Renal pelvis (tissue), 4 donors: ENCODE results near the gene TLE1. TPM values are rescaled to one million over a fixed set of nuclear protein-coding genes. Genes with fewer than 3 reads are reported as not detected.
"Not testable (repeated sequence)": the region's sequence is repeated elsewhere in the genome, so short reads cannot be mapped to it uniquely, and the experiment has no call there.

ENCODE experiments used
- DNase-seq: peaks from one replicate; pipeline ENCODE4 v3.0.0-alpha.2; 2013
- polyA plus RNA-seq, 3 donors: library from polyadenylated mRNA; unstranded; fragments of 120-200 nt; gene quantifications; one replicate each; pipeline ENCODE4 v1.2.1, GENCODE V29; 2013; ENCODE audit not compliant: insufficient read length in 3 of 3

TLE1 gene
- polyA plus RNA-seq, 3 donors = 53.3 to 77.5 (median 67.6) TPM

DNA sequence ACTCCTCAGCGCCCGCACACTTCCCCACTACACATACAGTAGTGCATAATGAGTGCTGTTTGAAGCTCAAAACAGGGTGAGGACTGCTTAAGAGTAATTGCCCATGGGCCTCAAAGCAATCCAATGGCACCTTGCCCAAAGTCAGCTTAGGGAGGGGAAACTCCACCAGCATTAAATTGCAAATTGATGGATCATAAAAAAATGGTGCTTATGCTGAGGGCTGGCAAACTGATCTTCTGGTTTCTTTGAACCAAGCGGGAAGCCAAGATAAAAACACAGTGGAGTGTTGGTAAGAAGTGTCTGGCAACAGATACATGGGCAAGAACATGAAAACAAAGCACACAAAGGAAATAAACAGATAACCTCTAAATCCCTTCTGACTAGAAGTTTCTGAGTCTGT is 28.0 kb downstream of the TLE1 start:
- DNase-seq = no peak

DNA sequence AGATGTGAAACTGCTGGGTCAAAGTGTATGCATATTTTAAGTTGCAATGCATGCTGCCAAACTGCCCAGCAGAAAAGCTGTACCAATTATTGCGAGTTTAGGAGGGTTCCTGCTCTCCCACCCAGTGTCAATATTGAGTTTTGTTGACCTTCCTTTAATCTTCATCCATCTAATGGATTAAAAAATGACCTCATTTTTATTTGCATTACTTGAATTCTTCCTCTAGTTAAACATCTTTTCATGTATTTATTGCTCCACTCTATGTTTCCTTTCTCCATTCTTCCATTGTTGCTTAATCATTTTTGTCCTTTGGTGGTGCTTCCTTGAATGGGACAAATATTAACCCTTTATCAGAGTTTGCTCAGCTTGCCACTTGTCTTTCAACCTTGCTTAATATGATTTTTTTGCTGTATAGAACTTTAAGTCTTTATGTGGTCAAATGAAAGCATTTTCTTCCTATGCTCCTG is 32.4 kb downstream of the TLE1 start:
- no peak for DNase-seq

DNA sequence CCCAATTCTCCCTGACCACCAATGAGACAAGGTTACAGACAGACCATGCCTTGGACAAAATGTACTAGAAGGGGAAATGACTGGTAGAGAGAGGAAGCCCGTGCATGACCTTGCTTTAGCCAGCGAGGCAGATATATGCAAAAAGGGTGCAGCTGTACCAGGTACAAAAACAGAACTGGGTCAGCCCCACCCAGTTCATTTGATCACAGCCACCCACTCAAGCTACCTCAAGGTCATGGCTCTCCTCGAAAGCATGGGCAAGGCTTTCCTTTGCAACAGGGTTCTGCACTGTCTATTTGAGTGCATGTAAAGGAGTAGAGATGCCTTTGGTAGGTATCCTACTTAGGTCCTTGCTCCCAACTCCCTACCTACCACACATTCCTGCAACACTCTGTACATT is 33.3 kb downstream of the TLE1 start:
- no peak for DNase-seq

DNA sequence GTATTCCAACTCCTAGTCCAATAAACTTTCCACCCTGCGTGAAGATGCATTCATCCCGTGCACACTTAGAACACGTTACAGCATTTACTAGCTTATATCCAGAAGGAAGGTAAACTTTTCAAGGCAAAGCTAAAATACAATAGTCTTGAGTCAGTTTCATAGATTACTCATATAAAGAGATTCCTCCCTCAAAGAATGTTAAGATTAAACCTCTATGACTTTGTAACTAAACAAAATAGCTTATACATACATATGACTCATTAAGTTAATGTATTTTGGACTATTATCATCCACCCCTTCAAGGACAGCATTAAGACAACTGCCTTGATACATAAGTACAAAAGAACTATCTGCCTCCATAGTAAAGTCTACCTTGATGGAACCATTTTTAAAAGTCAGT is 36.1 kb downstream of the TLE1 start:
- no peak for DNase-seq

DNA sequence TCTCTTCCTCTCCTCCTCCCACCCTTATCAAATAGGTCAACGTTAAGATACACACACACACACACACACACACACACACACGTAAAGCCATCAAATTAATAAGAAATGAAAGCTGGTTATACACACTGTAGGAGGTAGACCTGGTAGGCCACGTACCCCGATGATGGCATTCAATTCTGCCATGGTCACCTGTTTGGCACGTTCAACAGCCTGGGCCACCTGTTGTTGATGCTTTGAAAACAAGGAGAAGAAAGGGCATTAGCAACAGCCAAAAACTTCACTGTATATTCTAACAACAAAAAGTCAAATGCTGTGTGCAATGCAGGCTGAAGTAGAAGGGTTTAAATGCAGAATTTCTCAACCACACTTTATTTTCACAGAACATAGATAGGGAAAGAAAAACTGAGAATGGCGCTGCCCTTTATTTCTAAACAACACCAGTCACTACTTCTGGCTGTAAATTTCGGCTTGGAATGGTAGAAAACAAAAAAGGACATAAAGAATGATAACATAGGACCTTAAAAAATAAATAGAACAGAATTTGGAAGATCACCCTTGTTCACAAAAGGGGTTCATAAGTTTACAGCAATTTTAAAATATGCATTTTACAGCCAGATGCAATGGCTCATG is 37.2 kb downstream of the TLE1 start:
- no peak for DNase-seq

DNA sequence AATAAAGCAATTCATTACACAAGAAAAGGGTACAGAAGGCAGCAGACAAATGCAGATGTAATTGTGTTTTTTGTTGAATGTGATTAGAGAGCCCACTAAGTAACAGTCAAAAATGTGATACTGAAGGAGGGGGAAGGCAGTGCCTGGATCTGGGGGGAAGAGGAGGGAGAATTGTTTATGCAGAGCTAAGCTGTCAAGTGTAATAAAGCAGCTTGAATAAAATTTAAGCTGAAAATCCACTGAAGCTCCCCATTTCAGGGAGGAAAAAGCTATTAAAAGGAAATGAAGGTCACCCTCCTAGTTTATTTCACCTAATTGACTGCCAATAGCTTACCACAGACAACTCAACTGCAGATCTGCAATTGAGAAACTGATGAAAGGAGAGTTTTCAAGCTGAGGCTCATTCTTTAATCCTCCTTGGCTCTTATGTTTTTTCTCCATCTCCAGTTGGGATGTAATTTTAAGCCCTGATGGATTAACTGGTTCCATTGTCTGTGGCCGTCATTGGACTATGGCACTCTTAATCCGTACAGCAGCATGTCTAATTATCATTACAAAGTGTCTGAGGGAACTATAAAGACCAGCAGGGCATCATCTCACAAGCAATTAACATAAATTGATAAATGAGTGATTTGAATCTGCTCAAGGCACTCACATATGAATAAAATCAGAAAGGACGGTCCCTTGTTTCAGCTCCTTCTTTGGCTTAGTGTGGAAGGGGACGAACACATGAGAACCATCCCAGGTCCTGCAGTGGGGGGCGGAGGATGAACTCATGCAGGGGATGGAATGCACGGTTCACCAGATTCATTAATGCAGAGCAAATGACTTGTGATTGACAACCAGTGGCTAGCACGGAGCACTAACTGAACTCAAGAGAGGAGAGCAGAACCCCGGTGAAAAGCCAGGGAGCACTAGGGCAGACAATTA is 38.5 kb downstream of the TLE1 start:
- DNase-seq = no peak

DNA sequence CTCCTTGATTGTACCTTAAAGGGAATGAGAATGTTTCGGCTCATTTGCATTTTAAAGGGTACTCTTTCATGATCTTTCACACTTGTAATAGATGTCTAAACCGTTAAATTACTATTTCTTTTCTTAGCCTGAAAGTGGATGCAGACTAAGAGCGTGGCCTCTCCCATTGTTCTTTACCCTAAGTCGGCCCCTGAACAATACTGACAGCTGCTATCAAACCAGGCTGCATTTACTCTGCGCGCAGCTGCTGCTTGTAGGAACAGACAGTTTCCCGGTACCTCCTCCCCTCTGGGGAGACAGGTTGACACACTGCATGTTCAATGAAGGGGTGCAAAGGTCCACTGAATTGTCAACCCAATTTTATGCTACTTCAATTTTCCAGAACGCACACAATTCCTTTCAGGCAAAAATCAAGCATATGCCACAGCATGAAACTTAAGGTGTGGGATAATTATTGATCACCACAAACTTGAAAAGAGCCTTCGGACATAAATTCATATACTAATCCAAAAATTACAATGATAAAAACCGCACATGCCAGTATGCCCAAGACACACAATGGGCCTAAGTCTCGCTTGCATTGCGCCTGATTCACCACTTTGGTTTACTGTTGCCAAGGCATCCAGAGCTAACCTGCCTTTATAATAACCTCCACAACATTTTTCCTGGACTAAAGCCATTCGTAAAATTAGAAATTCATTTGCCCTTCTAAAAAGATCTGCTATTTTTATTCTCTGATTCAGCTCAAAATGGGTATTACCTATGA is 39.7 kb downstream of the TLE1 start:
- DNase-seq = no peak

DNA sequence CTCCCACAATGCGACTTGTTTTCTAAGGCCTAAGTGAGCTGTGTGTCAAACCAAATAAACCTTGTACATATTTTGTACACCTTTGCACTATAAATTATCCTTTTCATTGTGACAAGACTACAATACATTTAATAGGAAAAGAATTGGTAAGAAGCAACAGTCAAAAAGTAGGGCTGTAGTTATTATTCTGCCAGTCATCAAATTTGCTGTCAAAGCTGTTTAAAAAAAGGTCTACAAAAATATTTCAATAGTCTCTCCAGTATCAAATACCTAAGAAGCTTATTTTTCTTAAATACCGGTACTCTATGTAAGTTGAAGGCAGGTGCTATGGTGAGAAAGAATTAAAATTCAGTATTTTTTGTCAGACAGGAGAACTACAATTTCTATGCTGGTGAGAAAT is 40.5 kb downstream of the TLE1 start:
- no peak for DNase-seq

DNA sequence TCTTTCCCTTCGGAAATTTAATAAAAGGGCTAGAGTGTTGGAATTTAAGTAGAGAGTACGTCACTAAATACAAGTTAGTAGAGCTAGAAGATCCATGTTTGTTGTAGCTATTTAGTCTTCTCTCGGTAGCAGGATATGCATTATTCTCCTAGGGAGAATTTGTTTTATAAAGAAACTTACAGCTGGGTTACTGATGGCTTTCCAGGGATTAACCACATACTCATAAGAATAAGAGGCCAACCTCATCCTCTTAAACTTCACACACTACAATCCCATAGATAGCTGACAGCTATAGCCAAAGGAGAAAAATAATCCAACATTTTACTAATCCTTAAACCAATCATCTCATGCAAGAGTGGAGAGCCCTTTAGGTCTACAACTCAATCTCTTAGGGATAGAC is 43.0 kb downstream of the TLE1 start:
- no peak for DNase-seq

DNA sequence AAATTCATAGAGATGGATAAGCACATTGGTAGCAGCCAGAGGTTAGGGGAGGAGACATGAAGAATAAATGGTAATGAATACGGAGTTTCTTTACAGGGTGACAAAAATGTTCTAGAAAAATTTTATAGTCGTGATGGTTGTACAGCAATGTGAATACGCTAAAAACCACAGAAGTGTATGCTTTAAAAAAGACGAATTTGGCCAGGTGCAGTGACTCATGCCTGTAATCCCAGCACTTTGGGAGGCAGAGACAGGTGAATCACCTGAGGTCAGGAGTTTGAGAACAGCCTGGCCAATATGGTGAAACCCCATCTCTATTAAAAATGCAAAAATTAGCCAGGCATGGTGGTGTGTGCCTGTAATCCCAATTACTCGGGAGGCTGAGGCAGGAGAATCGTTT is 44.8 kb downstream of the TLE1 start:
- not testable (repeated sequence) for DNase-seq

DNA sequence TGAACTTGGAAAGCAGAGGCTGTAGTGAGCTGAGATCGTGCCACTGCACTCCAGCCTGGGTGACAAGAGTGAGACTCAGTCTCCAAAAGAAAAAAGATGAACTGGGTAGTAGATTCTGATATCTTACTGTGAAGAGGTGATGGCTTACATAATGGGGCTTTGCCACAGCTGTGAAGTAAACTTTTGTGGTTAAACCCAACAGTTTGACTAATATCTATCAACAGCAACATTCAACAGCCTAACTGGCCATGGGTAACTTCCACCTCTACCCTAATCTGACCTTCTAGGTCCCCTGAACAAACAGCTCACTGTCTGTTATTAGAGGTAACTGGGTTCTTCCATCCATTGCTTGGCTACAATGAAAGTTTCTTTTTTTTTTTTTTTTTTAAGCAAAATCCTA is 52.1 kb downstream of the TLE1 start:
- no peak for DNase-seq

DNA sequence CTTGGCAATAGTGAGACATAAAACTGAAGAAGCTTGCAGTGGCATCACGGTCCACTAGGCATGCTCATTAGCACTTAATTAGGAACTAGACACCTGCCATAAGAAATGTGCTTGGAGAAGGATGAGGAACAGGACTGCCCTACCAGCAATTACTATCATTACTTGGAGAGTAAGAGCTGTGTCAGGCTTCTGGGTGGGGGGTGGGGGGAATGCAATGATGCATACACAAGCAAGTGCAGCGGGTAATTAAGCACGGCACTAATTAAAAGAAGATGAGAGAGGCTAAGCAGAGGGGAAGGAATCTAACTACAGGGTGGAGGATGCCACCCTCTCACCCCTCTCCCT is 53.1 kb downstream of the TLE1 start:
- no peak for DNase-seq

DNA sequence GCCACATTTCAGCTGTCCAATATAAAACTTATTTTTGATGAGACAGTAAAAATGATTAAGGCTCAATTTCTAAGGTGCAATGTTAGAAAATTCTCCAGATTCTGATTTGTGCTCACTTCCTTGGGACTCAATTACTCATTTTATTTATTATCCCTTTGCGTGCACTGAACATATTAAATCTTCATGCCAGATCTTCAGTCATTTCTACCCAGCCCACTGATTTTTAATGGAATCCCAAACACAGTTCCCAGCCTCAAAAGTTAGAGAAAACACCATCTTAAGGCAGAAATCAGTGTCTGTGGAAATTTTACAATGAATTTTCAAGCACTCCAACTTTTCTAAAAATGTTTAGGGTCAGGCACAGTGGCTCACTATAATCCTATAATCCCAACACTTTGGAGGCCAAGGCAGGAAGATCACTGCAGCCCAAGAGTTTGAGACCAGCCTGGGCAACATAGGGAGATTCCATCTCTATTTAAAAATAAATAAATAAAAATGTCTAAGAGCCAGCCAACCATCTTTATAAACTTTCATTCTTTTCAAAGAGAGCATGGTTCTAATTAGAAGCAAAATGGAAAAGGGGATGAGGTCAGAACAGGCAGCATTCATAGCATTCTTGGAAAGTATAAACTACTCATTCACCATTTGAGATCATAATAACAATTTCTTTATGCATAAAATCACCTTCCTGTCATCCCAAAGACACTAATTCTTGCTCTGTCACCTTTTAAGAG is 53.7 kb downstream of the TLE1 start:
- no peak for DNase-seq

DNA sequence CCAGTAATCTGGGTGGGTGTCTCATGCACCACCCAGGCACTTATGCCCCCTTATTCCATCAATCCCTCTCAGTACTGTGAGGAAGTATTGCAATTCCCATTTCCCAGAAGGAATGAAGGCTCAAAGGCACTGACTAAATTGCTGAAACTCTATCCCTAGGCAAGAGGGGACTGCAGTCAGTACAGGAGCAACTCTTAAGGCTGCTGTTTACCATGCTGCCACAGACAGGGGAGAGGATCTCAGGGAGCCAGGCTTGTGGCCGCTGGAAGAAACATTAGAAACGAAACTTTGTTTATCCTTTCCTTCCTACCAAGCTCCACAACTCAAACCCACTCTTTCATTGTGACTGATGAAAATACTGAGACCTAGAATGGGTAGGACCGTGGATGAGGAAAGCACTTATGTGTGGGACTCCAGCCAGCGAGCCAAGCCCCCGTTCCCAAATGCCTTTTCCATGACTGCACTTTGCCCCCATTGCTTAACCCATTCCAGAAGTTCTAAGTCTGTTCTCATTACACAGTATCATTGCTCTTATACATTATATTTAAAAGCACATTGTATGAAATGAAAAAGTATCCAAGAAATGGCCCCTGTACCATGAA is 54.3 kb downstream of the TLE1 start:
- no peak for DNase-seq

DNA sequence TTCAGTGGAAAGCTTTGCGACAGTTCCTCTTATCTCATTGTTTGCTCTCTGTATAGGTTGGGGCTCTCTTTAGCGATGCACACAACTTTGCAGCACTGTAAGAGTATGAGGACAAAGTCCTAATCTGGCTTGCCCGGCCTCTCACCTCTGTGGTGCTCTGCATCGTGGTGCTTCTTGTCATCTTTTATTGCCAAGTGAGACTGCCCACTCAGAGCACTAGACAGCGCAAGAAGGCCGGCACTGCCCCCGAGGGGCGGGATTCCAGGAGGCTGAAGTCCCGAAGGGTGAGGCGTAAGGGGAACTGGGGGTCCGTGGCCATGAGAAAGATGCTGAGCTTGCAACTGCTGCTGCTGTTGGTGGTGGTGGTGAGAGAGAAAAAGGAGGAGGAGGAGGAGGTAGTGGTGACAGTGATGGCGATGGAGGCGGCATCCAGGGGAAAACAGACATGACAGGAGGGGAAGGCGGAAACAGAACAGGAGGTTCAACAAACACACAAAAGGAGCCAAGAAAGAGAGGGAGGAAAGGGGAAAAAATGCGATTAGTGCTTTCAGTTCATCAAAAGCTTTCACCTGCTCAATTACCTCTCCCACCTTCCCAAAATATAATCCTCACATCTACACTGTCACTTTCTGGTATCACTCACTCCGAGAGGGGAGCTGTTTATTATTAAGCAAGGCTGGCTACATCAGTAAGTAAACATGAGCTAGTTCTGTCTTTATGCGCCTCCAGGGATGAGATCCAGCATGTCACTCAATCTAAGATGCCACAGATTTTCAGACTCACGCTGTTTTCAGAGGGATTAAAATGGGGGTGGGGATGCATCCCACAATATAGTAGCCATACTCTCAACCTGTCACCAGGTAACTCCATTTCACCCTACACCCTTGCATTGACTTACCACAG is 55.1 kb downstream of the TLE1 start:
- DNase-seq = no peak

DNA sequence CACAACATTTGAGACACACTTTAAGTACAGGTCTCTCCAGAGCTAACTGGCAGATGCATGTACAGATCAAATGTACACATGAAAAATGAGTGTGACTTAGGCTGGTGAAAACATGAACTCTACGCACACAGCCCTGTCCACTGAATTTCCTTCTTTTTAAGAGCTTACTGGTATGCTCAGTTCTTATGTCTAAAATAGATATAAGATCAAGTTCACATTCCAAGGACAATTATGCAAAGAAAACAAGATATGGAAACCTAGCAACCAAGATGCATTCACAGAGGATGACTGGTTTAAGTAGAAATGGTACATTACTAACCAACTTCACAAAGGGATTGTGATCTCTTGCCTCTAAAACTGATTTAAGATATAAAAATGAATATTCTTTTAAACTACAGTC is 56.7 kb downstream of the TLE1 start:
- no peak for DNase-seq

DNA sequence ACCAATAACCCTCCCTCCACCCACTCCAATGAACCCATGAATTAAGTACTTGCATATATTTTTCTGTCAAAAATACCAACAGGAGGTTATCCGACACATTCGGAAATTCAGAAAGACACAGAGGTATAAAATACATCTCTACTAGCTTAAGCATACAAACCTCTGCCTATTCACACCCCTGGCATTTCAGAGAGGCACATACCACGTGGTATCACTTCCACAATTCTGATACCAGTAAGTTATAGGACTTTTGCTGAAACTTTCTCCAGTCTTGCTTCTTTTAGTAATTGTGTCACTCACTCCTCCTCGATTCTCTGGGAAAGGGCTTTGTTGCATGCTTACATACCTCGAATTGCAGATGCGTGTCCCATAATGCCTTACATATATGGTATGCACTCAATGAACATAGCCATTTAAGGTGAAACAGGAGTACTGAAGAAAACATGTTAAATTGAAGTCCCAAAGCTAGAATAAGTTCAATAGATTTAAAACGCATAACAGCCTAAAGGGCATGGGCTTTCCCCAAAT is 58.1 kb downstream of the TLE1 start:
- no peak for DNase-seq

DNA sequence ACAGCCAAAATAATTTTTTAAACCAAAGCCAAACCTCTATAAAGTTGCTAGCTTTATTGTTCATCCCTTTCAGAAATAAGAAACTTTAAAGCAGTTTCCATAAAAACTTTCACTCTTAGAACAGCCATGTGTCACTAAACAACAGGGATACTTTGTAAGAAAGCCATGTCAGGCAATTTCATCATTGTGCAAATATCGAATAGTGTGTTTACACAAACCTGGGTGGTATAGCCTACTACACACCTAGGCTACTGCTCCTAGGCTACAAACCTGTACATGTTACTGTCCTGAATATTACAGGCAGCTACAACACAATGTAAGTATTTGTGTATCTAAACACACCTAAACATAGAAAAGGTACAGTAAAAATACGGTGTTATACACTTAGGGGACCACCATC is 59.9 kb downstream of the TLE1 start:
- no peak for DNase-seq

DNA sequence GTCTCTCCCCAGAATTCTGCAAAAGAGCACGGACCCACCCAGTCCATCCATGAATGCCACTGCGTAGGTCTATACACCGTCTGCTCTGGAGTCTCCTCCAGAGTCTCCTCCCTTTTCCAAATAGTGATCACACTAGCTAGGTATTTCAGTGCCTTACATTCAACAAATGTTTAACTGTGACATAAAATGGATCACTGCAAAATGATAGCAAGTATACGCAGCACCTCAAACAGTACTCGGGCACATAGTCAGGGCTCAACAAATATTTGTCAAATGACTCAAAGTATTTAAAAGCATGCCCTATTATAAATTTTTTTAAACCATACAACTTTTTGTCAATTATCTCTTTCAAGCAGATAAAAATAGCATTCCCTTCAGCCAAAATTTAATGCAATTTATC is 60.5 kb downstream of the TLE1 start:
- DNase-seq = no peak

DNA sequence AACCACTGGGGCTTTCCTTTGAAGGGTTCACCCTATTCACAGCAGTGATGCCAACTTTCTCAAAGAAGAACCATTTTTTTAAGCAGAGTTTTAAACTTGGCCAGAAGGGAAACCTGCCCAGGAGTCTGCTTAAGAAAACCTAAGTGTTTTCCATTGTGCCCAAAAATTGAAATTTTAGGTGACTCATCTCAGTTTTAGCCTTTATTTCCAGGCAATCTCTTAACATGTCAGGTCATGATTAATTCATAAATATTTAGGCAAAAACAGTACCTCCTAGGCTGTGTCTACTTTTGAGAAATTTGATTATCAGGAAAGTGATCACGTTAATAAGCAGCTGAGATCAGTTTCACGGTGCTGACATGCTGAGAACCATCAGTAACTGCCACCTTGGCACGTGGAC is 61.9 kb downstream of the TLE1 start:
- no peak for DNase-seq
